Measurements from ENCODE around the gene GLIS1.

- TF ChIP-seq GATA3 (IDR thresholded peaks at IDR 0.05; ENCODE audit: low read depth, low read length) = no peak
- TF ChIP-seq GATA2 (IDR thresholded peaks at IDR 0.05; ENCODE audit: low read depth, low read length) = no peak
Observed at GRCh38 chr1:53551428-53551995, 187.5 kb downstream of the GLIS1 start.

Data from SH-SY5Y (cell line).